ENCODE results near the gene ITGAL.

DNA sequence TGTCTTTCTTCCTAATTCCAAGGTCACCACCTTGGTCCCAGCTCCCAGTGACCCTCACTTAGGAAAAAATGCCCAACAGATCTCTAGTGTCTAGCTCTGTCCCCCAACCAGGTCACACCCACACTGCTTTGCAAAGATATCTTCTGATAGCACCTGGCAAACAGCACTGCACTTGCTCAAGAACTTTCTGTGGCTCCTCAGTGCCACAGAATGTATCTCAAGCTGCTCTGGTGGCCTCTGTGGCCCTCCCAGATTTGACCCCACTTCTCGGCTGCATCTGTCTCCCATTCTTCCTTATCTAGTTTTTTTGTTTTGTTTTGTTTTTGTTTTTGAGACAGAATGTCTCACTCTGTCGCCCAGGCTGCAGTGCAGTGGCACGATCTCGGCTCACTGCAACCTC is 94.0 kb downstream of the ITGAL start:
- TF ChIP-seq EZH2 (IDR thresholded peaks at IDR 0.05; ENCODE audit: borderline replicate concordance, insufficient read depth, low read depth, low read length, poor library complexity, severe bottlenecking) = no peak
- TF ChIP-seq, protein P1, sequence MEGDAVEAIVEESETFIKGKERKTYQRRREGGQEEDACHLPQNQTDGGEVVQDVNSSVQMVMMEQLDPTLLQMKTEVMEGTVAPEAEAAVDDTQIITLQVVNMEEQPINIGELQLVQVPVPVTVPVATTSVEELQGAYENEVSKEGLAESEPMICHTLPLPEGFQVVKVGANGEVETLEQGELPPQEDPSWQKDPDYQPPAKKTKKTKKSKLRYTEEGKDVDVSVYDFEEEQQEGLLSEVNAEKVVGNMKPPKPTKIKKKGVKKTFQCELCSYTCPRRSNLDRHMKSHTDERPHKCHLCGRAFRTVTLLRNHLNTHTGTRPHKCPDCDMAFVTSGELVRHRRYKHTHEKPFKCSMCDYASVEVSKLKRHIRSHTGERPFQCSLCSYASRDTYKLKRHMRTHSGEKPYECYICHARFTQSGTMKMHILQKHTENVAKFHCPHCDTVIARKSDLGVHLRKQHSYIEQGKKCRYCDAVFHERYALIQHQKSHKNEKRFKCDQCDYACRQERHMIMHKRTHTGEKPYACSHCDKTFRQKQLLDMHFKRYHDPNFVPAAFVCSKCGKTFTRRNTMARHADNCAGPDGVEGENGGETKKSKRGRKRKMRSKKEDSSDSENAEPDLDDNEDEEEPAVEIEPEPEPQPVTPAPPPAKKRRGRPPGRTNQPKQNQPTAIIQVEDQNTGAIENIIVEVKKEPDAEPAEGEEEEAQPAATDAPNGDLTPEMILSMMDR (IDR thresholded peaks at IDR 0.05) = no peak

Data from B cell (primary cell).